Sigmoid colon (tissue), 4 donors: ENCODE data around the gene RBBP8.

ENCODE experiments used
- CTCF ChIP-seq, 4 experiments: fragments of 450-650 bp in 3 of 4; fragments of 200-600 bp in 1 of 4; IDR thresholded peaks; one replicate each; pipeline ENCODE4 v1.5.1; 2016 to 2019; ENCODE audit warnings: antibody characterized with exemption in 4 of 4, mild to moderate bottlenecking in 3 of 4, moderate library complexity in 2 of 4
- EP300 ChIP-seq, 4 donors: sonication (generic); formaldehyde crosslinking; IDR thresholded peaks; one replicate each; pipeline ENCODE4 v1.6.1; 2017; ENCODE audit warnings: antibody characterized with exemption in 4 of 4
- POLR2A ChIP-seq, 2 donors: fragments of 450-650 bp; IDR thresholded peaks; one replicate each; pipeline ENCODE4 v1.6.1; 2016; ENCODE audit warnings: antibody characterized with exemption in 2 of 2, mild to moderate bottlenecking in 2 of 2, moderate library complexity in 2 of 2
- POLR2AphosphoS5 ChIP-seq, 4 donors: sonication (generic); formaldehyde crosslinking; IDR thresholded peaks; one replicate each; pipeline ENCODE4 v1.6.1; 2017; ENCODE audit warnings: antibody characterized with exemption in 4 of 4

GRCh38 chr18:22883827-22884226, 49.3 kb upstream of the RBBP8 start:
- TF ChIP-seq CTCF (IDR thresholded peaks at IDR 0.05): no peak
- no peak for TF ChIP-seq EP300 (IDR thresholded peaks at IDR 0.05)
- no peak for TF ChIP-seq POLR2A (IDR thresholded peaks at IDR 0.05)
- TF ChIP-seq POLR2AphosphoS5 (IDR thresholded peaks at IDR 0.05): no peak
